SKM-1 (cell line): ENCODE measurements around the gene CBLB.

ENCODE experiments used
- DNase-seq: peaks from one replicate; lab custom pipeline; 2025; ENCODE audit not compliant: unreplicated experiment; lab: John Stamatoyannopoulos, UW

CBLB gene

DNA sequence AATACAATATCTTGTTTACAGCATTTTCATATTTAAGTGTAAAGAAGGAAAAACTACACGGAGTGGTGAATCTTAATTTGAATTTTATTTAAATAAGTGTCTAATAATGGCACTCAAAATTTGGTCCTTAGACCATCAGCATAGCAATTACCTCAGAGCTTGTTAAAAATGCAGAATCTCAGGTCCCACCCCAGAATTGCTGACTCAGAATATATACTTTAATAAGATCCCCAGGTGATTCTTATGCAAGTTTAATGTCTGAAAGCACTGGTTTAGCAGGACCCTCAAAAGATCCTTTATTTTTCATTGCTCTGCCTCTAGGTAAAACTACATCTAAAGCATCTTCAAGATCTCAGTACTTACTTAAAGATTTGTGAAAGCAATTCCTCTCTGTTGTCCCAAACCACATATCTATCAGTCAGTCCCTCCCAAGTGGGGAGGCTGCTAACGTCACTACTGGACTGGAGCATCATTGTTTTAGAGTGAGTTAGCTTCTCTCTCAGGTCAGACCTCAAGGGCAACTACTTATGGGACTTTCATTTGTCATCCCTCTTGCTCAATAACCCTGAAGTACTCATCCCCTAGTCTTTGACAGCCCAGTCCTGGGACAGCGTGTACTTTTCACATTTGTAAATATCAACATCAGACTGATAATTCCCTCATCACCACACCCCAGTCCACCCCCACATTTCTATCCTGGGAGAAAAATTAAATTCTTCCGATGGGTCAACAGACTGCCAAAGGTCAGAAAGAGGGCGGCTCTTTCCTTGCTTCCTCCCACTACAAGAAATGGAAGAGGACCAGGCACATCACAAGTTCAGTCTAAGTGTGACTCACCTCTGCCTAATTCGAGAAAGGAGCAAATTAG lies 76.7 kb downstream of the CBLB start:
- no peak for DNase-seq

DNA sequence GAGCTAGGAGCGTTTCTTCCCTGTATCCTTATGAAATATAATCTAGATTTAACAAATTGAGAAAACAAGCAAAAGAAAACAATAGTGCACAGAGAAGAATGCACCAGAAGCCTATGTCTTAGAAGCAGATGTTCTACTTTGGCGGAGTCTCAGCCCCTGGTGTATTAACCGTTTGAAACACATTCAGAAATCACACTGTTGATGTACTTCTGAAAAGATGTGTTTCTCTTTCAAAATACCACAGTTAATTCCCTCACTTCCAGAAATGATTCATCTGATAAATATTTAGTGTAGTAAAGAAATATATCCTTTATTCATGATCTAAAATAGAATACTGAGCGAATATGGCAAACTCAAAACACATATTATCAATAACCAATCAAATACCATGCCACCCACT lies 77.7 kb downstream of the CBLB start:
- DNase-seq = no peak

DNA sequence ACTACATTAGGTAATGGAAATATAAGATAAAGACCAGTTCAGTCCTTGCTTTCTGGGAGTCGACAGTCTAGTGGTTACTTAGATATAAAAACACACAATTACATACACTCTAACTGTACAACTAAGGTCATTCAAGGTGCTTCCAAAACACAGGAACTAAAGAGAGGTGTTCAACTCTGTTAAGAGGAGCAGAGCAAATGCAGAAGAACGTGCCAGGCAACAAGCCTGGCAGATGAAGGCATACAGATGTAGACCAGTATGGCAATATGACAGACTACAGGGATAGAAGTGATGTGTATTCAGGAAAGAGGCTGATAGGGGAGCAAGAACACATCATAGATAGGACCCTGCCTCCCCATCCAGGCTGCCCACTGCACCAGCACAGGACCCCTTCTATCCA lies 78.3 kb downstream of the CBLB start:
- no peak for DNase-seq

DNA sequence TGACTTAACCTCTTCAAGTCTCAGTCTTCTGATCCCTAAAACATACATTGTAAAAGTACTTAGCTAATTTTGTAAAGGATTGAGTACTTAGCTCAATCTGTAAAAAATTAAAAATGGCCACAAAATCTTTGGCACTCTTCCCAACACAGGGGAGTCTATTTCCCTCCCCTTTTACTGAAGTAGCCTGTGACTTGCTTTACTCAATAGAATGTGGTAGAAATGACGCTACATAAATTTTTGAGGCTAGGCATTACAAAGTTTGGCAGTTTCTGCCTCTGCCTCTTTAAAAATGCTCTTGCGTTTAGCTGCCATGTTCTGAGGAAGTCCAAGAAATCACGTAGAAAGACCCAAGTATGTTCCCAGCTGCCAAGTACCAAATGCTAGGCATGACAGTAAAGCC lies 80.2 kb downstream of the CBLB start:
- no peak for DNase-seq

DNA sequence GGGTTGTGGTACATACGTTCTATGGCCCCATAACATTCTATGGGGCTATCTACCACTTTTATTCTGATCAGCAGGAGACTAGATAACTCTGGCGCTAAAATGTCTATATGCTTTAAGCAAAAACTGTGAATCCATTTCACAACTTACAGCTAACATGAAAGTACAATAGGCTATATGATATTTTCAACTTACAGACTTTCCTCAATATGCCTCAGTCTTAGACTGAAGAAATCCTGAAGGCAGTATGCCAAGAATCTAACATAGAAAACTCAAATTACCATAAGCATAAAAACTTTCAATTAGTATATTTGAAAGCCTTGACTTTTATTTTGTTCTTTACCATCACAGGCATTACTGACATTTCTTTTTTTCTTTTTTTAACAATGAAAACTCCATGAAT lies 81.4 kb downstream of the CBLB start:
- no peak for DNase-seq

DNA sequence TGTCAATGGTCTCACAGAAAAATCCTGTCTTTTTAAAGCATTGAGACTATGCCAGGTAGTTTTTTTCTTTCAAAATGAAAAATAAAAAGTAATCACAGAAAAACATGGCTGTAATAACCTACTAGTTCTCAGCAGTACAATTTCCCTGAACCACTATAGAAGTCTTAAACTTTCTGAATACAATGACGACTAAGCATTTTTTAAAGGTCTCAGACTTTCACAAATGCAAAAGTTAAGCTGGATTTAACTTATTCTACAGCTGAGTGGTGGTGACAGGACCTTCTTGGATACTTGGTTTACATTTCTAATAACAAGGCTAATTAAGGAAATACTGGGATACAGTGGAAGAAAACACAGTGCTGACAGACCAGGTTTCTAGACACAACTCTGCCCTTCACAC lies 81.8 kb downstream of the CBLB start:
- DNase-seq = no peak

DNA sequence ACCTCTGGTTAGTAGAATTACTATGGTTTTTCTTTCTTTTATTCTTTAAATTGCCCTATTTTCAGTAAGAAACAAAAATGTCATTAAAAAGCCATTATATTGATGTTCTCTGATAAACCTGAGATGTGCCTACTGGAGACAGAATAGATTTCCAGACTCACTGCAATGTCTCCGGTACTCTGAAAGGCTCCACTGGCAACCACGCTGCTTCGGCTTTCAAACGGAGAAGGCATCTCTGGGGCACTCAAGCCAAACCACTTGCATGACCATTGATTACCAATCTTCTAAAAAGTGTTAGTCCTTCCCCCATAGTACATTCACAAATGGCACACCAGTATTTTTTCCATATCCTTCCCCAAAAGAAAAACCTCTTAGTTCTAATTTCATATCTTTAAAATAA lies 82.6 kb downstream of the CBLB start:
- DNase-seq = no peak

DNA sequence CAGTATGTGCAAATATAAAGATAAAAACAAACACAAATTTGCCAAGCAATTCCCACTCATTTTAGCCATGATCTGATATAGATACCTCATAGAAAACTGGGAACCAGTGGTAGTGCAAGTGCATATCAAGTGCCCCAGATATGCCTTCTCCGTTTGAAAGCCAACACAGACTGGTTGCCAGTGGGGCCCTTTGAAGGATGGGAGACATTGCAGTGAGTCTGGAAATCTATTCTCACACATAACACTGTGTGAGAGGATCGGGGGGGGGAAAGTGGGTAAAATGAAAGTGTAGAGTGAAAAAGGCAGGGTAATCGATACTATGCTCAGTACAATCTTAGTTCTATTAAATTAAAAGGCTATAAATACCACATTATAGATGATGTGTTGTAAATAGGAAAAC lies 83.0 kb downstream of the CBLB start:
- no peak for DNase-seq

DNA sequence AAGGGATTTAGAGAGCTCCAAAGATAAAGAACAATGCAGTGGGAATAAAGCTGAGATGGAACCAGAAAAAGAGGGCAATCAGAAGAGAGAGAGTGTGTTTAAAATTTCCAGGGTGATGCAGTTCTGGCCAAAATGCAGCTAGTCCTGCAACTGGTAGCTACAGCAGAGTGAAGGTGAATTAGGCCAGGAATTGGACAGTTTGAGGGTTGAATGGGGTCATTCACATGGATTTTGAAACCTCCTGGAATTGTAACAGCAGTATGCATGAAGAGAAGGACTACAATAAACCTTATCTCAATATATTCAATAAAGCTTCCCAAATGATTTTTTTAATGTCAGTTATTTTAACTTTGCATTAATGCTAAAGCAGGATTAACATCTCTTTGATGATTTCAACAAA lies 85.2 kb downstream of the CBLB start:
- no peak for DNase-seq

DNA sequence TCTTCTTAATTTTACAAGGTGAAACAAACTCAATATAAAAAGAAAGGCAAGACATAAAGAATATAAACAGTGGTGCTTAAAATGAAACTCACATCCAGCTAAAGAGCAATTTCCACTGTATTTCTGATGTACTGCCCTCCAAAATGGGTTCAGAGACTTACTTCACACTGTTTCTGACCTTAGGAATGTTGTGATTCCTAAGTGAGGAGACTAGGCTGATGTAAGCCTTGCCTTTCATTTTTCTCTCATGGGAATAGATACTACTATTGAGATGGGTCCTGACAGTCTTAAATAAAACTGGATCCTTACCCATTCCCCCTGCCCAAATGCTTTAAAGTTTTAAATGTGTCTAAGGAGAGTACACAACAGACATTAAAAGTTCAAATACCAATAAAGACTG lies 86.9 kb downstream of the CBLB start:
- DNase-seq = no peak

DNA sequence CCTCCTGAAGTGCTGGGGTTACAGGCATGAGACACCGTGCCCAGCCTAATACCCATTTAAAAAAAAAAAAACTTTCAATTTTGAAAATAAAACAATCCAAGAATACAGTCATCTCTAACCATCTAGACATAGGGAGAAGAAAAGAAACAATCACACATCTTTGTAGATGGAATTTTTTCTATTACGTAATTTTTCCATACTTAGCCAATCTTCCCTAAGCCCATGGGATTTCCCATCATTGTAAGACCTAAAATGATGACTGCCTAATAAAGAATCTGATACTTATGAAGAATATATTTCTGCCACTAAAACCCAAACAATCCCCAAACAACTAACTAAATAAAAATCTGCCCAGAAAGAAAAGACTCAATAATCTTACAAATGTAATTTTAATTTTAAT lies 88.7 kb downstream of the CBLB start:
- DNase-seq = no peak

DNA sequence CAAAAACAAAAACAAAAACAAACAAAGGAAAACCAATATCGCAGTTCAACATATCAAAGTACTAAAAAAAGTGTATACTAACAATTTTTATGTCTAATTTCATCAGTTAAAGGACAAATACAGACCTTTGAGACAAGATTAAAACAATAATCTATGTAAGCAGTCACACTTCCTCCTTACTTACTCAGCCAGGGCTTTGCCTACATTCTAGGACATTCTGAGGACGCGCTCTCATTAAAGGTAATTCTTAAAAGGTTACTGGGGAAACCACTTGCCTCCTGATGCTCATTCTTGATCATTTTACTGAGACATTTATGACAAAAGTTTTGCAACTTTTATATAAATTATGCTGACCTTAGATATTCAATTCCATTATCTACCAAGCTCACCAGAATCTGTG lies 93.4 kb downstream of the CBLB start:
- no peak for DNase-seq

DNA sequence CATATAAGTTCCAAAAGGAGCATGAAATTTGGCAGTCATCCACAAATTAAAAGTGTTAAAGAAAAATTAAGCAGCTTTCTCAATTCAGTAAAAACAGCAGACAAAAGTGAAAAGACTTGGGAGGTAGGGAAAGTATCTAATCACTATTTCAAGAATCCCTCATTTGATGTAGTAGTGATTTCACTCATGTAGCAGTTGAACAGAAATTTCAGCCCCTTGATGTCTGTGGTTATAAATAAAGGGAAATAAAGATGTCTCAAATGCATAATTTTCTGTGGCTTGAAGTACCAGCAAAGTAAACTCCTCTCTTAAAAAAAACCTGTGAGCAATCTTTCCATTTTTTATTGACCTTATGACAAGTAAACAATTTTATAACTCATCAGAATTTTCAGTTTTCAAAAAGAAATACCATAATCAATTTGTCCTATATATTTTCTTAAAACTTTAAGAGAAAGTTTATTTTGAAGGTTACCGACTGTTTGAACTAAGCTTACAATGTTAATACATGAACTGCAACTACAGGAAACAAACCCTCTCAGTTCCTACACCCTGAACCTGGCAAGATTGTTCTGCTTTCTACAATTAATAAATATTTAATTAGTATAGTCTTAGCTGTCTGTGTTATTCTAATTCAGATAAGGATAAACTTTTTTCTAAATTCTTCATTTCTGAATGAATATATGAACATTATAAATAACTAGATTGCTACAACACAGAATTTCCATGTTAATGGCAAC lies 94.2 kb downstream of the CBLB start:
- DNase-seq = no peak

DNA sequence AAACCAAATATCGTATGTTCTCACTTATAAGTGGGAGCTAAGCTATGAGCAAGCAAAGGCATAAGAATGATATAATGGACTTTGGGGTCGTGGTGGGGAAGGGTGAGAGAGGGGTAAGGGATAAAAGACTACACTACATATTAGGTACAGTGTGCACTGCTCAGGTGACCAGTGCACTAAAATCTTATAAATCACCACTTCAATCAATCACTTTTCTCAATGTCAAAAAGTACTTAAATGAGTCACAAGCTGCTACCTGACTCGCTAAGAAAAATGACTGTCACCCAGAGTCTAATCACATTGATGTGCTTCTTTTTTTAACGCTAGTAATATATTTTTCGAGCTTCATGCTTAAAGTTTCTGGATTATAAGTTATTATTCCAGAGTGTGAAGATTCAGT lies 95.5 kb downstream of the CBLB start:
- no peak for DNase-seq

DNA sequence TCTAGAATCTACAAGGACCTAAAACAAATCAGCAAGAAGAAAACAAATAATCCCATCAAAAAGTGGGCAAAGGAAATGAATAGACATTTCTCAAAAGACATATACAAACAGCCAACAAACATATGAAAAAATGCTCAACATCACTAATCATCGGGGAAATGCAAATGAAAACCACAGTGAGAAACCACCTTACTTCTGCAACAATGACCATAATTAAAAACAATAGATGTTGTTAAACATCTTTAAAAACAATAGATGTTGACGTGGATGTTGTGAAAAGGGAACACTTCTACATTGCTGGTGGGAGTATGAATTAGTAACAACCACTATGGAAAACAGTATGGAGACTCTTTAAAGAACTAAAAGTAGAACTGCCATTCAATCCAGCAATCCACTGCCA lies 96.2 kb downstream of the CBLB start:
- no peak for DNase-seq

DNA sequence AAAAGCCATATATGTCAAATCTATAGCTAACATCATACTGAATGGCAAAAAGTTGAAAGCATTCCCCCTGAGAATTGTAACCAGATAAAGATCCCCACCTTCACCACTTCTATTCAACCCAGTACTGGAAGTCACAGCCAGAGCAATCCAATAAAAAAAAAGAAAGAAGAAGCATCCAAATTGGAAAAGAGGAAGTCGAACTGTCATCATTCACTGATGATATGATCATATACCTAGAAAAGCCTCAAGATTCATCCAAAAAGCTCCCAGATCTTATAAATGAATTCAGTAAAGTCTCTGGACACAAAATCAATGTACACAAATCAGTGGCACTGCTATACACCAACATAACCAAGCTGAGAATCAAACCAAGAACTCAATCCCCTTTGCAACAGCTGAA lies 97.4 kb downstream of the CBLB start:
- DNase-seq = no peak

DNA sequence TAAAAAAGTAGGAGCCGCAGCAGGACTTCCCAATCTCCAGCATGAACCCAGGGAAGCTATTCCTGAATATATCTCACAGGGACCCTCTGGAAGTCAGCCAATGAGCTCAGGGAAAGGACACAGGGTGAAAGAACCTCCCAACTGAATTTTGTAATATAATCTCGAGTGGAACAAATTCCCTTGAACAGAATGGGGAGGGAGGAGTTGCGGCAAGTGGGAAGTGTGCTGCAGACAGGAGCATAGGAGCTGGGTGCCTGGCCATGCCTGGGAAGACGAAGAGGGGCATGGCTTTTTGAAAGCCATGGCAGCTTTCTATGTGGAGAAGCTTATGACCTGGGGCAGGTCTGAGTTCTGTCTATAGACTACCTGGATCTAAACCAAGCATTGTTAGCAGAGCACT lies 98.4 kb downstream of the CBLB start:
- no peak for DNase-seq

DNA sequence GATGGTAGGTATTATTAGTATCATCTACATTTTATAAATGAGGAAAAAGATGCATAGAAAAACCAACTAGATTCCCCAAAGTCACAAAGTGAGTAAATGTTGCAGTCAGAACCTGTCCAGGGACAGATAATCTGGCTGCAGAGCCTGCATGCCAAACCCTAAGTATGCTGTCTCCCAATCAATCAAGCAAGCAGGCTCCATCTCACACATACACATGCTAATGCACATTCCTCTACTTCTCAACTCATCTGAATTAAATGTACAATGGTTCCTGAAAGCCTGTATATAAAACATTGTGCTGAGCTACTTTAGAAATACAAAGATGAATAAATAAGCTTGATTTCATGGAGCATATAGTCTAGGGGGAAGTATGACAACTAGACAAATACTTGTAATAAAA lies 101.0 kb downstream of the CBLB start:
- DNase-seq = no peak

DNA sequence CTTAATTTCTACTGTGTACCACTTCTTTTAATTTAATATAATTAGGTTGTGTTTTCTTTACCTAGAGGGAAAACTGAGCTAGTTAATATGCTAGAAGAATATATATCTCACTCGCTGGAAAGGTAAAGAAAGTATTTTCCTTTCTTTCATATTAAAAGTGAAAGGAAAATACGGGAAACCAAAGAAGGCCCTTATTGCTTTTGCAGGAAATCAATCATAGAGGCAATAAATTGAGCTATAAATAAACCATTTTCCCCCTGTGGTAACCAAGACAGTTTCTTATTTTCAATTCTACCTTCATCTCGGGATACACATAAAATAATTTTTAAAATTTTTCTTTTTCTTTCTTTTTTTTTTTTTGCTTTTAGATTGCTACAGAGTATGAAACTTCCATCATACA lies 101.6 kb downstream of the CBLB start:
- DNase-seq = no peak

DNA sequence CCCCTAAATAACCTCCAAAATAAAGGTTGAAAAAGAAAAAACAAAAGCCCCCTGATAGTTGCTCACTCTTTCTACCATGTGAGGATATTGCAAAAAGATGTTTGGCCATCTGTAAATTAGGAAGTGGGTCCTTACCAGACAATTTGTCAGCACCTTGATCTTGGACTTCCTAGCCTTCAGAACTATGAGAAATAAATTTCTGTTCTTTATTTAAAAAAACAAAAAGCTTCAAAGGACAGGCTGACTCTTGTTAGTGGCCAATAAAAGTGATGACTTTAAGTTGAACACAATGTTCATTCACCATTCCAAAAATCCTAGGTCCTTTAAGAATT lies 103.5 kb downstream of the CBLB start:
- DNase-seq = no peak

DNA sequence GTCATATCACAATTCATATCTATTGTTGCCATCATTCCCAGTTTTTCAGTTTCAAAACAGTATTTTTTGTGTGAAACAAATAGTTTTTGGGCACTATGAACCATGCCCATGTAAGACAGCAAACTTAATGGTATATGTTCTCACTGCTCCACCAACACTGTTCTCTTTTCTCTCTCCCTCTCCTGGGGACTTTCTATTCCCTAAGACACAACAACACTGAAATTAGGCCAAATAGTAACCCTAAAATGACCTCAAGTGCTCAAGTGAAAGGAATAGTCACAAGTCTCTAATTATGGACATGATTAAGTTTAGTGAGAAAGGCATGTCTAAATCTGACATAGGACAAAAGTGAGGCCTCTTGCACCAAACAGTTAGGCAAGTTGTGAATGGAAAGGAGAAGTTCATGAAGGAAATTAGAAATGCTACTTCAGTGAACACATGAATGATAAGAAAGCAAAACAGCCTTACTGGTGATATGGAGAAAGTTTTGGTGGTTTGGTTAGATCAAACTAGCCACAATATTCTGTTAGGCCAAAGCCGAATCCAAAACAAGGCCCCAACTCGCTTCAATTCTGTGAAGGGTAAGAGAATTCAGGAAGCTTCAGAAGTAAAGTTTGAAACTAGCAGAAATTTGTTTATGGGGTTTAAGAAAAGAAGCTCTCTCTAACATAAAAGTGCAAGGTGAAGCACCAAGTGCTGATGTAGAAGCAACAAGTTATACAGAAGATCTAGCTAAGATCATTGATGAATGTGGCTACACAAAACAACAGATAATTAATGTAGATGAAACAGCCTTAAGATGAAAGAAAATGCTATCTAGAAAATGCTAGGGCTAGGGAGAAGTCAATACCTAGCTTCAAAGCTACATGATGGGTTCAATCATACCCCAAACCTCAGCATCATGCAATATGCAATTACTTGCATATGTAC lies 104.2 kb downstream of the CBLB start:
- peak; percentile 7 for DNase-seq

DNA sequence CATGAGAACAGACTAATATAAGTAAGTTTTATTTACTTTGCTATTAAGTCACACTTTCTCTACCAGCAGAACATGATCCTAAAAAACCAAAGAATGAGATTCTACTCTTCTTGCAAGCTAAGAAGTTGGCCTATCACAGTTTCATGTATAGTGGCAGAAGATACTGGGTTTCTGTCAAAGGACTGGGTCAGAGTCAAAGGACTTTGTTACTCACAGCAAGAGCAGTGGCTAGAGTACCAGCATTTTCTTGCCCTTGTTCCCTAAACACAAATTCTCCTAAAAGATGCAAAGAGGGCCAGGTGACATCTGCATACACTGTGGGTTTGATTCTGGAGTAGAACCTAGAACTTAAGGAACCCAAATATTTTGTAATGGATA lies 105.2 kb downstream of the CBLB start:
- no peak for DNase-seq
